ENCODE data around the gene EBF3.

- TF ChIP-seq CTCF (IDR thresholded peaks at IDR 0.05; ENCODE audit: extremely low read depth in 1 of 2, insufficient read depth in 1 of 2, low read depth in 1 of 2, low read length in 2 of 2) (no peak), MYC (IDR thresholded peaks at IDR 0.05; ENCODE audit: low read depth, low read length) (no peak), MAX (IDR thresholded peaks at IDR 0.05; ENCODE audit: insufficient read depth, insufficient read length) (no peak)
These were observed 7.0 kb downstream of the EBF3 start for GRCh38 chr10:129956876-129957673.
